Activated CD4-positive, alpha-beta T cell treated with anti-CD3 and anti-CD28 coated beads, Interleukin-10, Interleukin-2, amounts not matched to agents 100 ng/mL and 50 ng/mL, durations not matched to agents 16 hours and 8 hours (primary cell): Measurements from ENCODE around the gene HS2ST1.
"Not testable (repeated sequence)": the region's sequence is repeated elsewhere in the genome, so short reads cannot be mapped to it uniquely, and the experiment has no call there.

Source experiments
- DNase-seq: peaks from one replicate; pipeline ENCODE4 v3.0.0-alpha.2; 2020

HS2ST1 gene

DNA sequence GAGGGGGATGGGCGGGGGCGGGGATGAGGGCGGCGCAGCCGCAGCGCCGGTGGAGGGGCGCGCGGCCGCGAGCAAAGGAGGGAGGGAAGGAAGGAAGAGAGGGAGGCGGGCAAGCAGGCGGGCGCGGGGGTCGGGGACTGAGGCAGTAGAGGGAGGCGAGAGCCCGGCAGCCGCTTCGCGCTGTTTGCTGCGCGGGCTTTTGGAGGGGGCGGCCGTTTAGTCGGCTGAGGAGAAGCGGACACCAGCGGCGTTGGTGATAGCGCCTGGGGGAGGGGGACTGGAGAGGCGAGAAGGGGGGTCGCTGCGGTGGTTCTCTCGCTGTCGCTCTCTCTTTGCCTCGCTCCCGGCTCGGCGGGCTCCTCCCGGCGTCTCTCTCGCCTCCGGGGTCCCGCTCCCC, at the start of gene HS2ST1:
HS2ST1 (plus strand) TSS at position 35 of the 397 bp plus-strand sequence.
- no peak for DNase-seq

DNA sequence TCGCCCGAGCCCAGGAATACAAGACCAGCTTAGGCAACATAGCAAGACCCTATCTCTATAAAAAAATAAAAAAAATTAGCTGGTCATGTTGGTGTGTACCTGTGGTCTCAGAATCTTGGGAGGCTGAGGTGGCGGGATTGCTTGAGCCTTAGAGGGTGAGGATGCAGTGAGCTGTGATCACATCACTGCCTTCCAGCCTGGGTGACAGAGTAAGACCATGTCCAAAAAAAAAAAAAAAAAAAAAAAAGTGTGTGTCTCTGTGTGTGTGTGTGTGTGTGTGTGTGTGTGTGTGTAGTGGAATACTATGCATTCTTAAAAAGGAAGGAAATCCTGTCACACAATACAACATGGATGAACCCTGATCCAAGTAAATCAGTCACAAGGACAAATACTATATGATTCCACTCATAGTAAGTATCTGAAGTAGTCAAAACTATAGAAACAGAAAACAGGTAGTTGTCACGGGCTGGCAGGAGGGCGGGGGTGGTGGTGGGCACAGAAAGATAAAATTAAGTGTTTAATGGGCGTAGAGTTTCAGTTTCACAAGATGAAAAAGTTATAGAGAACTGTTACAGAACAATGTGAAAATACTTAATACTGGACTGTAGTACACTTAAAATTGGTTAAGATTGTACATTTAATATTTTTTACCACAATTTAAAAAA, 48.3 kb upstream of the HS2ST1 start:
- no peak for DNase-seq

DNA sequence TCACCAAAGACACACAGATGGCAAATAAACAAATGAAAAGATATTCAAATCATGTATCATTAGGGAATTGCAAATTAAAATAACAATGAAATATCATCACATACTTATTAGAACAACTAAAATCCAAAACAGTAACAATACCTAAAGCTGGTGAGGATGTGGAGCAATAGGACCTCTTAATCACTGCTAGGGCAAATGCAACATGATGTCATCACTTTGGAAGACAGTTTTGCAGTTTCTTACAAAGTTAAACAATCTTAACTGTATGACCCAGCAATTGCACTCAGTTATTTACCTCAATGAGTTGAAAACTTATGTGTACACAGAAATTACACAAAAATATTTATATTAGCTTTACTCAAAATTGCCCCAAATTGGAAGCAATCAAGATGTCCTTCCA, 47.8 kb upstream of the HS2ST1 start:
- DNase-seq: no peak

DNA sequence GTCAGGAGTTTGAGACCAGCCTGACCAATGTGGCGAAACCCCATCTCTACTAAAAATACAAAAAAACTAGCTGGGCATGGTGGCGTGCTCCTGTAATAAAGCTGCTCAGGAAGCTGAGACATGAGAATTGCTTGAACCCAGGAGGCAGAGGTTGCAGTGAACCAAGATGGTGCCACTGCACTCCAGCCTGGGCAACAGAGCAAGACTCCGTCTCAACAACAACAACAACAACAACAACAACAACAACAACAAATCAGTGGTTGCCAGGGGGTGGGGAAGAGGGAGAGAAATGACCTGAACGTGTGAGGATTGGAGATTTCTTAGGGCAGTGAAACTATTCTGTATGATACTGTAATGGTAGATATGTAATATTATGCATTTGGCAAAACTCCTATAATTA, 47.2 kb upstream of the HS2ST1 start:
- DNase-seq: not testable (repeated sequence)

DNA sequence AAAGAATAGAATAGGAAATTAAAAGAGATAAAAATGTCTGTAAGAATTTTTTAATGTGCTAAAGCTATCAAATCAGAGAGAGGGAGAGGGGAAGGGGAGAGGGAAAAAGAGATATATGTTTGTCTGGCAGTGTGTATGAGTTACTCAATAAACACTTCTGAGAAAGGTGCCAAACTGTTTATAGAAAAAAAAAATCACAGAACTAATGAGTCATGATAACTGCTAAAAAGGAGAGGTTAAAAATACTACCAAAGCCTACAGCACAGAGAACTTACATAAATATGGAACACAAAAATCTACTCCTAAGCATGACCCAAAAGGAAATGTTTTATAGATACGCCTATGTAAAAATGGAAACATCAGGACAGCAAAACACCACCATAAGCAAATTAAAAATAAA, 46.0 kb upstream of the HS2ST1 start:
- DNase-seq: no peak

DNA sequence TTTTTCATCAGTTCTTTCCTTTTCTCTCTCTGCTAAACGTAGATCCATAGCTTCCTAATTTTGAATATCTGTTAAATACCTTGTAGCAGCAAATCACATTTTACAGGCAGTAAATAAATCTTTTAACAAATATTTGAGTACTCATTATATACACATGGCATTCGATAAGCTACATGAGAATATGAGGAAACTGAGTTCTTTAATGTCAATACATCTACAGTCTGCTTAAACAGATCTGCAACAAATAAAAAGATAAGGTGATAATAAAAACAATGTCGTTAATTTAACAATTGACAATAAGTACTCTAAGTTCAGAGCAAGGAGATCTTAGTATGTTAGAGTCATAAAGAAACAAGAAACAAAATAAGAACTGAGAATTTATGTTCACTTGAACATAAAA, 43.4 kb upstream of the HS2ST1 start:
- no peak for DNase-seq

DNA sequence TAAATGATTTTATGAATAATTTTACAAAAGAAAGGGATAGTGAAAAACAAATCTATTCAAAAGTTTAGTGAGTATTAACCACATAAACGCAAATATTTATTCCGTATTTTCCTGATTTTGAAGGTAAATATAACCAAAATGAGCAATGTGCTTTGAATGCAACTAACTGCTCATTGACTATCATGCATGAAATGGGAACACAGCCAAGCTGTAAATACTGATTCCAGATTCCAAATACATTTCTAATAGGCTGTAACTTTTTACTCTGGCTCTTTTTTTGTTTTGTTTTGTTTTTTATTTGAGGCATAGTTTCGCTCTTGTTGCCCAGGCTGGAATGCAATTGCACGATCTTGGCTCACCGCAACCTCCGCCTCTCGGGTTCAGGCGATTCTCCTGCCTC, 42.3 kb upstream of the HS2ST1 start:
- DNase-seq: no peak

DNA sequence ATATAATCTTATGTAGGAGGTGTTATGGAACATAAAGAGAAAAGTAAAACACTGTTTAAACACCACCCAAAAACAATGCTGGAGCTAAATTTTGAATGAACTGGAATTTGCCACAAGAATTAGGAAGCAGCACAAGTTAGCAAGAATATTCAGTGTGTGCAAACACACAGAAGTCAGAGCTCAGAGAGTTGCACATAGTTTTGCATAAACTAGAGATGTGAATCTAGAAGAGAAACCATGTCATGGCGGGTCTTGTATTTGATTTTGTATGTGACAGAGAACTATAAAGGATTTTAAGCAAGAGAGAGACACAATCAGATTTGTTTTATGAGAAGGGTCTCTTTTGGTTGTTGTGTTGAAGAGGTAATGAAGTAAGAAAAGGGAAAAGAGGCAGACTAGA, 38.7 kb upstream of the HS2ST1 start:
- DNase-seq: no peak

DNA sequence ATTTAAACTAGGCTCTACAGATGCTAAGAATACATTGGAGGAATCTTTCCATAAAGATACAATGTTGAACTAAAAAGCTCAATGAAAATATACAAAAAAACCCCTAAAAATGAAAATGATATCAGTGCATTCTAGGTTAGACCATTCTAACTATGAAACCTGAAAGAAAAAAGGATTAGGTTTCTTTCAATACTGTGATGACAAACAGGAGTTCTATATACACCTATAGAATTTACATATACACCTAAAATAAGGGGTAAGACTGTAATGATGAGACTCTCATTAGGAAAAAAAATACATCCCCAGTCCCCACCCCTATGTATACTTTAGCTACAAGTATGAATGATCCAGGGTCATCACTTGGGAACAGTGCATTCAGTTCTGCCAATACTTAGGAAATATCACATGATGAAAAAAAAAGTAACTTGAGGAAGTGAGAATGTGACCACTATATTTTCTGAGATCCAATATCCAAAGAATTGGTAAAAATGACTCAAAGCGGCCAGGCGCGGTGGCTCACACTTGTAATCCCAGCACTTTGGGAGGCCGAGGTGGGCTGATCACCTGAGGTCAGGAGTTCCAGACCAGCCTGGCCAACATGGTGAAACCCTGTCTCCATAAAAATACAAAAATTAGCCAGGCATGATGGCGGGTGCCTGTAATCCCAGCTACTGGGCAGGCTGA, 26.8 kb upstream of the HS2ST1 start:
- DNase-seq: no peak

DNA sequence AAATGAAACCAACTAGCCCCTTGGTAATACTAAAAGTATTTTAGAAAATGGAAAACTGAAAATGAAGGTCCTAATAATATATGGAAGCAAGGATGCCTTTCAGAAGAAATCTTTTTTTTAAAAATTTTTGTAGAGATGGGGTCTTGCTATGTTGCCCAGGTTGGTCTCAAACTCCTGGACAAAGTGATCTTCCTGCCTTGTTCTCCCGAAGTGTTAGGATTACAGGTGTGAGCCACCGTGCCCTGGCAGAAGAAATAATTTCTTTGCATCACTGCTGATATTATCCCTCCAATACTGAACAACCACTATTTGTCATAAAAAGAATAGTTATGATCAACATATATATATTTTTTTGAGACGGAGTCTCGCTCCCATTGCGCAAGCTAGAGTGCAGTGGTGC, 26.1 kb upstream of the HS2ST1 start:
- no peak for DNase-seq

DNA sequence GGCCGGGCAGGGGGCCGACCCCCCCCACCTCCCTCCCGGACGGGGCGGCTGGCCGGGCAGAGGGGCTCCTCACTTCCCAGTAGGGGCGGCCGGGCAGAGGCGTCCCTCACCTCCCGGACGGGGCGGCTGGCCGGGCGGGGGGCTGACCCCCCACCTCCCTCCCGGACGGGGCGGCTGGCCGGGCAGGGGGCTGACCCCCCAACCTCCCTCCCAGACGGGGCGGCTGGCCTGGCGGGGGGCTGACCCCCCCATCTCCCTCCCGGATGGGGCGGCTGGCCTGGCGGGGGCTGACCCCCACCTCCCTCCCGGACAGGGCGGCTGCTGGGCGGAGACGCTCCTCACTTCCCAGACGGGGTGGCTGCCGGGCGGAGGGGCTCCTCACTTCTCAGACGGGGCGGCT, 15.0 kb upstream of the HS2ST1 start:
- DNase-seq: not testable (repeated sequence)

DNA sequence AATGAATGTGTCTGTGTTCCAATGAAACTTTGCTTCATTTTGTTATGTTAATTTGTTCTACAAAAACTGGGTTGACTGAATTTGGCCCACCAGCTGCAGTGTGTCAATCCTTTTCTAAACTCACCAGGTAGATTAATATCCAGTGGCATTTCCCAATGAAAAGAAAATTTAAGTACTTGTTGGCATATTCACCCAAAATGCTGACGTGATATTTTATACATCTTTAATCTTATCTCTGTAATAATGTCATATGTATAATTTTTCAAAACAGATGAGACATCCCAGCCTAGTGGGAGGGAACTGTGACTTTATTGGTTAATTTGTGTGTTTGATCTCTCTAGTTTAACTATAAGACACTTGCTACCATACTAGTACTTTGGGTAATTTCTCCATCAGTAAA, 8.6 kb upstream of the HS2ST1 start:
- no peak for DNase-seq

DNA sequence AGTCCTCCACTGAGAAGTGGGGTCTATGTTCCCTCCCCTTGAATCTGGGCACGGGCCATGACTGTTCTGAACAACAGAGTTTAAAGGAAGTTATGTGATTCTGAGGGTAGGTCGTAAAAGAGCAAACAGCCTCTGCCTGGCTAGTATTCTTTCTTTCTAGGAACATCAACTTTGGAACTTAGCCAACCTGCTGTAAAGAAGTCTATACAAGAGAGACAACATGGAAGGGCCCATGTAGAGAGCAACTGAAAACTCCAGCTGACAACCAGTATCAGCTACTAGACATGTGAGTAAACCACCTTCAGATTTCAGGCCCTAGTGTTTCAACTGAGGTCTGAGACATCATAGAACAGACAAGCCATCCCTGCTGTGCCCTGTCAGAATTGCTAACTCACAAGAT, 8.0 kb upstream of the HS2ST1 start:
- DNase-seq: no peak

DNA sequence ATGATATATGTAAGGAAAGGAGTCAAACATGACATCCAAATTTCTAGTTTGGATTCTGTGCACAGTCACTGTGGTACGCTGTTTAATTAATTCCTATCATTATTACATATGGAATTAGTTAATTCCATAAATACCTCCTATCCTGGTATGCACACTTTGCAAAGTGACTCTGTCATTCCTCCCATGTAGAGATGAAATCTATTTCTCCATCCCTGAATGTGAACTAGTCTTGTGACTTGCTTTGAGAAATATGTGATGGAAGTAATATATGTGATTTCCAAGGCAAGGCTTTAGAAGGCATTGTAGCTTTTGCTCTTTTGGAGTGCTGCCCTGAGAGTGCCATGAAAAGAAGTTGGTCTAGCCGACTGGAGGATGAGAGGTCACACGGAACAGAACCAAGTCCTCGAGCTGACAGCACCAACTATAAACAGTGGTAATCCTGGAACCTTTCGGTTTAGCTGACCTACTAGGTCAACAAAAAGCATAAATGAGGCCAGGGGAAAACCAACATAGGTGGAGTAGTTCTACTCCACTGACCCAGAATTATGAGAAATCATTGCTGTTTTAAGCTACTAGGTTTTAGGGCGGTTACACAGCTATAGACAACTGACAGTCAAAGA, 2.0 kb upstream of the HS2ST1 start:
- DNase-seq: no peak

DNA sequence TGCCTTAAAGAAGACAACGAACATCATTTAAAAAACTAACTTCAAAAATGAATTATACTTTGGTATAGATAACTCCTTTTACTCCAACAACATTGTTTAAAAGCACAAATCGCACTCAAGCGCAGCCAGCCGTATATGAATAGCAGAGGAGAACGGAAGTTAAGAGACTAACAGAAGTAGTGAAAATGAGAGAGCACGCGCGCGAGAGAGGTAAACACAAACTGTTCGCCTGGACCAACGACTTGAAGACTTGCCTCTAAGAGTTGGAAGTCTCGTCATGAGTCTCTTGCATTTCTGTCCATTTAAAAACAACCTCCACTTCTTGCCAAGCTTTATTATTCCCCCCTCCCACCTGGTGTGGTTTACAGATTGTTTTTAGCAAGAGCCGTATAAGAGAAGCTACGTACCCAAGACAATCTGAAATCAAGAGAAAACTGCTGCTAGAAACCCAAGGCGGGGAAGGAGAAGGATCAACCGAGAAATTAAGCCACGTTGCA, 988 bp upstream of the HS2ST1 start:
- DNase-seq: peak; percentile 58

DNA sequence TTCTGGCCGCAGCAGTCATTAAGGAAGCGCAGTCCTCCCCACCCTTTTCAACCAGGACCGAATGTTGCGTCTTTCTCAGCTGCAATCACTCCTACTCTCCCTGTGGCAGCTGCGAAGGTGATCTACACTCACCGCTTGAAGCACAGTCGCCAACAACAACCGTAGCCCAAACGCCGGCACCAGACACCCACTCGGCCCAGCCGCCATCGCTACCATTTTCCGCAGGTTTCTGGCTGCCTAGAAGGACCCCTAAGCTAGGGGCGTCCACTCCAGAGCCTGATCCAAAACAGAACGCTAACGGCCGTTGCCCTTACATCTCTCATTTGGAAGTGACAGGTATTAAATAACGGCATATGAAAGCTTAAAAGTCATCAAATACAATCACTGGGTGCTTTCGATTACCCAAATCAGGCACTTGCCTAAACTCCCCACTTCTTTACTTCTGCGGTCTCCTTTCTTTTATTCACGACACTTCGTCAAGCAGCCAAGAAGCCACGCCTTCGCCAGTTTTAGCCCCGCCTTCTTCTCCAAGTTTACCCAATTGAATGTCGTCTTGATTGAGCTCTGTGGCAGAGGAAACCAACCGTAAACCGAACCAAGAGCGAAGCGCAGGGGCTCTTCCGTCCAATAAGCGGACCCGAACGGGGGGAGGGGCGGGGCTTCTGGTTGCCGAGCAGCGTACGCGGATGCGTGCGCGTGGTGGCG, 387 bp upstream of the HS2ST1 start, which contains the start of gene SELENOF:
SELENOF (minus strand) TSS at position 231 of the 705 bp plus-strand sequence; CDS start at position 216, 15 bp downstream.
- DNase-seq: peak; percentile 99

DNA sequence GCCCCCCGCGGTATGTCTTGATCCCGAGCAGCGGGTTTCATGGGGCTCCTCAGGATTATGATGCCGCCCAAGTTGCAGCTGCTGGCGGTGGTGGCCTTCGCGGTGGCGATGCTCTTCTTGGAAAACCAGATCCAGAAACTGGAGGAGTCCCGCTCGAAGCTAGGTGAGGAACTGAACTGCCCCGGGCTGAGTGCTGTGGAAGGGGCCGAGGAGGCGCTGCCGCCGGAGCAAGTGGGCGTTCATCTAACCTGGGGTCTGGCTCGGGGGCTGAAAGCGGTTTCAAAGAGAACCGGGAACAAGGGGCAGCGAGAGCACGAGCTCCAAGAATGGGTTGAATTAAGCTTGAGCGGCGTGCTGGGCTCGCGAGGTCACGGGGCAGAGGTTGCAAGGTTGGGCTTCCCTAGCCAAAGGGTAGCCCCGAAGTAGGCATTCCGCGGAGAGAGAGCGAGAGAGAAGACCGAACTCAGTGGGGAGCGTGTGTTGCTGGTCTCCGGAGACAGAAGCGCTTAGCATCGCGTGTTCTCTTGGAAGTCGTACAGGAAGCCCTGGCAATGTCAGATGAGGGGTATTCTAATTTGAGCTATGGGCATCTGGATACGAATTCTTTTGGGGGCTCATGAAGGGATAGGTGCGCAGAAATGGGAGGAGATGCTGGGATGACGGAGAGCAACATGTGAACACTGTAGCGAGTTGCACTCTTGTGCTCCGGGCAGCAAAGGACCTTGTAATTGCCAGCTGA, 732 bp downstream of the HS2ST1 start:
- DNase-seq: peak; percentile 53

DNA sequence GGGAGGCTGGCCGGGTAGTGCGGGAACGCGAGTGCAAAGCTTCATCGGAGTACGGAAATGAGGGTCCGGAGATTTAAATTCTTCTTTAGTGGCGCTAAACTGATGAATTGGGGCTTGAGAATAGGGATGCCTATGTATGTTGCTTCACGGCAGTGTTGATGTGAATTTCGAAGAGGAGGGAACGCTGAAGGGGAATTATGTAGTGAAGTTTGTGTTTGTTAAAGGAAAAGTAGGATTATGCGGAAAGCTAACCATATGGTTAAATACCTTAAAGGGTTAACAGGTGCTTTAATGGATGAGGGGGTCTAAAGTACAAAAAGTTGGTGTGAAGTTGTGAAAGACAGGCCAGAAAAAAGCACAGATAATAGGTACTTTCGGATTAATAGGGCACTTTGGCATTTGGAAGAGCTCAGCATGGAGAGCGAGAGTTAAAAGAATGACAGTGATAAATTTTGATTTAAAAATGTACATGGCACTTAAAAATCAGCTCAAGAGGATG, 1.4 kb downstream of the HS2ST1 start:
- no peak for DNase-seq

DNA sequence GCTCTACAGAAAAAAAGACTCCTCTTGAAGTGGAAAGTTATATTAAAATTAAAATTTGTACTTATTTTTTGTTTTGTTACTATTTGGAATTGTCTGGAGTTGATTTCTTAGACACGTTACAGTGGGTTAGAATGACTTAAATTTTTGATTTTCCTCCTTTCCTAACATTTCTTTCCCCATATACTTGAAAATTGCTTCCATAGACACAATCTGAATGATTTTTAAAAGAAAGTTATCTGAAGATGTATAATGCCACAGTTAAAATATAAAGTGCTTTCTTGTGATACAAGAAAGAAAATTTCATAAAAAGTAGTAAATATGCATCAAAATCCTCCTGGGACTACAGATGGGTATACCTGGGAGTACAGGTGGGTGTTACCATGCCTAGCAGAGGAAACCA, 2.3 kb downstream of the HS2ST1 start:
- no peak for DNase-seq

DNA sequence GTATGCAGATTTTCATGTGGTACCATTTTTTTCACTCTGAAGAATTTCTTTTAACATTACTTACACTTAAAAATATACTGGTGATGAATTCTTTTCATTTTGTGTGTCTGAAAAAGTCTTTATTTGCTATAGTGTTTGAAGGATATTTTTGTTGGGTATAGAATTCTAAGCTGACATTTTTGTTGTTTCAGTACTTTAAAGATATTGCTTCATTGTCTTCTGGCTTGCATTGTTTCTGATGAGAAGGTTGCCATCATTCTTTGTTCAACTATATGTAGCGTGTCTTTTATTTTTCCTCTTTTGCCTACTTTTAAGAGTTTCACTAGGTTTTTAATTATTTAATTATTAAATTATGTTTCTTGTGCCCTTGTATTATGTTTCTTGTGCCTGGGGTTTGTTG, 8.0 kb downstream of the HS2ST1 start:
- no peak for DNase-seq

DNA sequence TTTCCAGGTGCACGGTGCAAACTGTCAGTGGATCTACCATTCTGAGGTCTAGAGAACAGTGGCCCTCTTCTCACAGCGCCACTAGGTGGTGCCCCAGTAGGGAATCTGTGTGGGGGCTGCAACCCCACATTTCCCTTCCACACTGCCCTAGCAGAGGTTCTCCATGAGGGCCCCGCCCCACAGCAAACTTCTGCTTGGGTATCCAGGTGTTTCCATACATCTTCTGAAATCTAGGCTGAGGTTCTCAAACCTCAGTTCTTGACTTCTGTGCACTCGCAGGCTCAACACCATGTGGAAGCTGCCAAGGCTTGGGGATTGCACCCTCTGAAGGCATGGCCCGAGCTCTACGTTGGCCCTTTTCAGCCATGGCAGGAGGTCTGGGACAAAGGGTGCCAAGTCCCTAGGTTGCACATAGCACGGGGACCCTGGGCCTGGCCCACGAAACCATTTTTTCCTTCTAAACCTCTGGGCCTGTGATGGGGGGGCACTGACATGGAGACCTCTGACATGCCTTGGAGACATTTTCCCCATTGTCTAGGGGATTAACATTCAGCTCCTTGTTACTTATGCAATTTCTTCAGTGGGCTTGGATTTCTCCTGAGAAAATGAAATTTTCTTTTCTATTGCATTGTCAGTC, 10.0 kb downstream of the HS2ST1 start:
- no peak for DNase-seq

DNA sequence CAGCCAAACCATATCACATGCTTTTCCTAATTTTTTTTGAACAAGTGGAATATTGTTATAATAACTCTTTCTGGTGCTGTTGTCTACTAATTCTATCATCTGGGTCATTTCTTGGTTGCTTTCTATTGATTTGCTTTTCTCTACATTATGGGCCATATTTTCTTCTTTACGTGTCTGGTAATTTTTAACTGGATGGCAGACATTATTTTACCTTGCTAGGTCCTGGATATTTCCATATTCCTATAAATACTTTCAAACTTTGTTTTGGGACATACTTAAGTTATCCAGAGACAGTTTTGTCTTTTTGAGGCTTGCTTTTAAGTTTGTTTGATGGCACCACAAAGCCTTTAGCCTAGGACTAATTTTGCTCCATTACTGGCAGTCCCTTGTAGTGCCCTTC, 11.3 kb downstream of the HS2ST1 start:
- DNase-seq: no peak
